Mesenchymal stem cell (in vitro differentiated cells and primary cell): Measurements from ENCODE around the gene CEP72.

Source experiments
- DNase-seq: peaks from one replicate; pipeline ENCODE4 v3.0.0-alpha.2; 2013
- H2AFZ ChIP-seq: one replicate; pipeline ENCODE4 v1.6.1; 2013; ENCODE audit warnings: low read depth, mild to moderate bottlenecking, control low read depth, inconsistent platforms, low read length, moderate library complexity
- H2AK5ac ChIP-seq: 2 replicates; pipeline ENCODE4 v1.6.1; 2013; ENCODE audit warnings: low read length, moderate library complexity, mild to moderate bottlenecking, inconsistent platforms; ENCODE audit not compliant: severe bottlenecking
- H2BK120ac ChIP-seq: one replicate; pipeline ENCODE4 v1.6.1; 2013; ENCODE audit warnings: low read depth, mild to moderate bottlenecking, inconsistent platforms, low read length, moderate library complexity
- H2BK12ac ChIP-seq, 2 experiments: one replicate each; pipeline ENCODE4 v1.6.1; 2013; ENCODE audit warnings: inconsistent platforms in 2 of 2, low read length in 2 of 2, mild to moderate bottlenecking in 2 of 2, moderate library complexity in 2 of 2, control low read depth in 1 of 2
- H2BK15ac ChIP-seq: one replicate; pipeline ENCODE4 v1.6.1; 2013; ENCODE audit warnings: mild to moderate bottlenecking, low read depth, inconsistent platforms; ENCODE audit not compliant: poor library complexity, severe bottlenecking
- H2BK5ac ChIP-seq: 2 replicates; pipeline ENCODE4 v1.6.1; 2013; ENCODE audit warnings: low read depth, mild to moderate bottlenecking, low read length, control low read depth, inconsistent platforms; ENCODE audit not compliant: poor library complexity, severe bottlenecking
- H3K14ac ChIP-seq, 2 experiments: one replicate each; pipeline ENCODE4 v1.6.1; 2013; ENCODE audit warnings: inconsistent platforms in 2 of 2, low read length in 2 of 2, control low read depth in 1 of 2, mild to moderate bottlenecking in 1 of 2, moderate library complexity in 1 of 2
- H3K18ac ChIP-seq, 2 experiments: one replicate each; pipeline ENCODE4 v1.6.1; 2013; ENCODE audit warnings: inconsistent platforms in 2 of 2, low read length in 2 of 2, control low read depth in 1 of 2, low read depth in 1 of 2, mild to moderate bottlenecking in 1 of 2
- H3K23ac ChIP-seq, 2 experiments: one replicate each; pipeline ENCODE4 v1.6.1; 2013; ENCODE audit warnings: inconsistent platforms in 2 of 2, low read length in 2 of 2, mild to moderate bottlenecking in 2 of 2, moderate library complexity in 2 of 2, control low read depth in 1 of 2
- H3K27ac ChIP-seq: 2 replicates; pipeline ENCODE4 v1.5.1; 2013; ENCODE audit warnings: mild to moderate bottlenecking, moderate library complexity, low read length, control low read depth, inconsistent platforms; ENCODE audit not compliant: poor library complexity, severe bottlenecking
- H3K27me3 ChIP-seq, 2 experiments: 2 replicates each; pipeline versions ENCODE4 v1.6.1 to v1.7.0; 2013; ENCODE audit warnings: low read length in 2 of 2, mild to moderate bottlenecking in 2 of 2, moderate library complexity in 2 of 2, control low read depth in 1 of 2, inconsistent platforms in 1 of 2; ENCODE audit not compliant: control insufficient read depth in 1 of 2, insufficient read depth in 1 of 2
- H3K36me3 ChIP-seq, 2 experiments: 2 replicates each; pipeline versions ENCODE4 v1.6.1 to v1.7.0; 2013; ENCODE audit warnings: low read length in 2 of 2, control low read depth in 1 of 2, inconsistent platforms in 1 of 2, low read depth in 1 of 2, mild to moderate bottlenecking in 1 of 2; ENCODE audit not compliant: insufficient read depth in 2 of 2, control insufficient read depth in 1 of 2
- H3K4ac ChIP-seq, 2 experiments: one replicate each; pipeline ENCODE4 v1.6.1; 2013; ENCODE audit warnings: inconsistent platforms in 2 of 2, low read length in 2 of 2, mild to moderate bottlenecking in 2 of 2, moderate library complexity in 2 of 2, control low read depth in 1 of 2, low read depth in 1 of 2
- H3K4me1 ChIP-seq: 2 replicates; pipeline ENCODE4 v1.6.1; 2013; ENCODE audit warnings: low read depth, low read length, control low read depth; ENCODE audit not compliant: control insufficient read depth, insufficient read depth
- H3K4me2 ChIP-seq: 2 replicates; pipeline ENCODE4 v1.6.1; 2013; ENCODE audit warnings: low read length, mild to moderate bottlenecking, inconsistent platforms; ENCODE audit not compliant: poor library complexity, severe bottlenecking
- H3K4me3 ChIP-seq, 2 experiments: 2 replicates each; pipeline versions ENCODE4 v1.5.1 to v1.7.0; 2013; ENCODE audit warnings: low read length in 2 of 2, mild to moderate bottlenecking in 2 of 2, control low read depth in 1 of 2, low read depth in 1 of 2; ENCODE audit not compliant: insufficient read depth in 1 of 2
- H3K79me1 ChIP-seq: replicated peaks from 2 replicates; pipeline ENCODE4 v1.6.1; 2013; ENCODE audit warnings: mild to moderate bottlenecking, control low read depth, low read length, inconsistent platforms; ENCODE audit not compliant: poor library complexity, severe bottlenecking
- H3K9ac ChIP-seq: 2 replicates; pipeline ENCODE4 v1.7.0; 2013; ENCODE audit warnings: mild to moderate bottlenecking, low read length, moderate library complexity
- H3K9me3 ChIP-seq: 2 replicates; pipeline ENCODE4 v1.7.0; 2013; ENCODE audit warnings: mild to moderate bottlenecking, low read length; ENCODE audit not compliant: control insufficient read depth
- H4K8ac ChIP-seq: one replicate; pipeline ENCODE4 v1.6.1; 2013; ENCODE audit warnings: inconsistent platforms, mild to moderate bottlenecking, low read length, moderate library complexity
- H4K91ac ChIP-seq: one replicate; pipeline ENCODE4 v1.6.1; 2013; ENCODE audit warnings: mild to moderate bottlenecking, low read length, inconsistent platforms
- WGBS: methylation state at CpG from one replicate; pipeline ENCODE4 v1.1.7; 2013; ENCODE audit warnings: mixed read lengths; 5-methylcytosine and 5-hydroxymethylcytosine counted together

The CEP72 gene

DNA sequence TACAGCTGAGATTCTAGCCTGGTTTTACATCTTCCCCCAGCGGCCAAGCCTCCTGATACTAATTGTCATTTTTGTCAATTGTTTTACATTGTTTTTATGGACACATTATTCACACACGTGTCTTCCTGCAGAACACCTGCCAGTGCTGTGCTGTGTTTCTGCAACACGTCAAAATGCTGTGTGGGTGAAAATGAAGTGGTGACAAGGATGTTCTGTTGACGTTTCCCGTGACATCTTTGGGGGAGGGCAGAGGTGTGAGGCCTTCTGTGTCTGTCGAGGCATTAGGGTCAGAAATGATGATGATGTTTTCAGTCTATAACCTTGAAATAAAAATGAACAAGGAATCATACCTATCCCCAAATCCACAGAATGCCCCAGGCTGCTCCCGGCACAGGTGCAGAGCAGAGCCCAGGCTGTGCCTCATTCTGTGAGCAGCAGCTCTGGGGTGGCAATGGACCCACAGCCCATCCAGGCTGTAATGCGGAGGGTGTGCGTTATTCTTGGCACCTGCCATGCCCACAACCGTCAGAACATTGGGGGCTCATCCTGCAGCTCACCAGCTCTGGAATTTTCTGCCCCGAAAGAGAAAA, 23.6 kb upstream of the CEP72 start:
- Histone ChIP-seq H2BK15ac (no peak overlapping the region), H3K14ac (no peak overlapping the region), H4K91ac (no peak overlapping the region), H3K9me3 (no peaks in the 10 kb centered on the region), H2BK12ac (no peak overlapping the region), H3K27ac (no peak overlapping the region), H3K4me1 (no peaks in the 10 kb centered on the region), H2AFZ (no peak overlapping the region), H3K79me1 (no peaks in the 10 kb centered on the region), H3K9ac (no peak overlapping the region), H3K4me2 (no peak overlapping the region), H2BK5ac (no peak overlapping the region), H3K18ac (no peak overlapping the region), H3K4me3 (no peak overlapping the region), H3K36me3 (no peaks in the 10 kb centered on the region), H2AK5ac (no peak overlapping the region), H3K23ac (no peak overlapping the region), H3K27me3 (peaks cover 39 to 58% of the 10 kb centered on the region in 2 experiments), H2BK120ac (no peak overlapping the region), H3K4ac (no peak overlapping the region), H4K8ac (no peak overlapping the region)
- no peak for DNase-seq
- WGBS, result 84% methylated on average over 9 of the region's 11 CpGs

DNA sequence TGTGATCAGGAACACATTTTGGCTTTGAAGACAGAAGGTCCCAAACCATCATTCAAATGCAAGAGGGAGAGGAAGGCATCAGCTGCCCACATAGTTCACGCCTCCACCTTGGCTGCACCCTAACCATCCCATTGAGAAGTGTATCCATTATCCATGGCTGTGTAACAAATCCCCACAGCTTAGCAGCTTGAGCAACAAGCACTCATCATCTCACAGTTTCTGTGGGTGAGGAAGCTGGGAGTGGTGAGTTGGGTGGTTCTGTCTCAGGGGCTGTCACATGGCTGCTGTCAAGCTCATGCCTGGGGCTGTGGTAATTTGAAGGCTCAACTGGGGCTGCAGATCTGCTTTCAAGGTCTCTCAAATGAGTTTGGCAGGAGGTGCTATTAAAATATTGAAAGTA, 23.0 kb upstream of the CEP72 start:
- no peak for DNase-seq
- no CpG with 5 or more reads among the region's 1 CpG for WGBS
- Histone ChIP-seq H3K9me3 (no peaks in the 10 kb centered on the region), H3K14ac (no peak overlapping the region), H3K4me2 (no peak overlapping the region), H3K36me3 (no peaks in the 10 kb centered on the region), H3K27ac (no peak overlapping the region), H2BK12ac (no peak overlapping the region), H4K8ac (no peak overlapping the region), H3K9ac (no peak overlapping the region), H2AK5ac (no peak overlapping the region), H4K91ac (no peak overlapping the region), H2BK5ac (no peak overlapping the region), H3K4ac (no peak overlapping the region), H3K23ac (no peak overlapping the region), H3K79me1 (no peaks in the 10 kb centered on the region), H3K4me1 (no peaks in the 10 kb centered on the region), H2BK15ac (no peak overlapping the region), H2AFZ (no peak overlapping the region), H2BK120ac (no peak overlapping the region), H3K27me3 (peaks cover 45 to 64% of the 10 kb centered on the region in 2 experiments), H3K4me3 (no peak overlapping the region), H3K18ac (no peak overlapping the region)

DNA sequence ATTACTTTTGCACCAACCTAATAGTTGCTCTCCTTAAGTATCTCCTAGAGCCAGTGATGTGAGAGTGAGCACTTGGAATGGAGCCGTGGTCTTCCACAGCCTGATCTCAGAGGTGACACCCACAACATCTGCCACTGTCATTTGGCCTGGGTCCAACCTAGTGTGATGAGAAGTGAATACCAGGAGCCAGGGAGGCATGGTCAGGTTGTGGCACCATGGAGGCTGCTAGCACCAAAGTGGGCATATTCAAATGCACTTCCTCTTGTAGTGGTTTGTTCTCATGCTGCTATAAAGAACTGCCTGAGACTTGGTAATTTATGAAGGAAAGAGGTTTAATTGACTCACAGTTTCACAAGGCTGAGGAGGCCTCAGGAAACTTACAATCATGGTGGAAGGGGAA, 22.6 kb upstream of the CEP72 start:
- DNase-seq, result no peak
- Histone ChIP-seq H3K4ac (no peak overlapping the region), H3K9ac (no peak overlapping the region), H2BK12ac (no peak overlapping the region), H3K27ac (no peak overlapping the region), H2BK5ac (no peak overlapping the region), H3K4me2 (no peak overlapping the region), H3K79me1 (no peaks in the 10 kb centered on the region), H3K9me3 (no peaks in the 10 kb centered on the region), H4K8ac (no peak overlapping the region), H4K91ac (no peak overlapping the region), H3K4me3 (no peak overlapping the region), H3K36me3 (no peaks in the 10 kb centered on the region), H3K23ac (no peak overlapping the region), H3K27me3 (peaks cover 50 to 68% of the 10 kb centered on the region in 2 experiments), H2BK15ac (no peak overlapping the region), H3K18ac (no peak overlapping the region), H3K14ac (no peak overlapping the region), H2AFZ (no peak overlapping the region), H2AK5ac (no peak overlapping the region), H3K4me1 (no peaks in the 10 kb centered on the region), H2BK120ac (no peak overlapping the region)
- 75% methylated on average over 1 of the region's 1 CpG for WGBS

DNA sequence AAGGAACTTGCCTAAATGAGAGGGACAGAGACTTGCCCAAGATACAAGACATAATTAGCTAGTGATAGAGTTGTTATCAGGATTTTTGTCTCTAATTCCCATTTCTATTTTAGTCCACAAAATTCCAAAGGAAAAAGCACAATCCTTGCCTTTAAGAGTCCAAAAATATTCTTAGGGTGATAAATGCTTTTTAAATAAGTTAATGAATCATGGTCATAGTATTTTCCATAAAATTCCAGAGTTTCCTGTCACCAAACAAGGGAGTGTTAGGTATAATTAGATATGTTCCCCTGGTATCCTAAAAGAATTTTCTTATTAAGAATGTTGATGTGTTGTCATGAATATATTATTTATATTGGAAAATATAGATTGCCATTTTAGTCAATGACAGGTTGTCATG, 21.8 kb upstream of the CEP72 start:
- H3K79me1 ChIP-seq, result no peaks in the 10 kb centered on the region
- H3K9ac ChIP-seq, result no peak overlapping the region
- H3K4me1 ChIP-seq, result no peaks in the 10 kb centered on the region
- H3K27me3 ChIP-seq, result peaks cover 57 to 74% of the 10 kb centered on the region in 2 experiments
- H3K14ac ChIP-seq, result no peak overlapping the region
- no peak for DNase-seq
- no peak overlapping the region for H3K4me3 ChIP-seq
- H3K9me3 ChIP-seq, result peaks cover 2% of the 10 kb centered on the region
- no peak overlapping the region for H2AFZ ChIP-seq
- H3K4me2 ChIP-seq, result no peak overlapping the region
- no peak overlapping the region for H2BK5ac ChIP-seq
- H3K23ac ChIP-seq, result no peak overlapping the region
- H2BK15ac ChIP-seq, result no peak overlapping the region
- H4K8ac ChIP-seq, result no peak overlapping the region
- no peak overlapping the region for H3K27ac ChIP-seq
- no peaks in the 10 kb centered on the region for H3K36me3 ChIP-seq
- no peak overlapping the region for H3K4ac ChIP-seq
- H3K18ac ChIP-seq, result no peak overlapping the region
- H2BK12ac ChIP-seq, result no peak overlapping the region
- no peak overlapping the region for H2BK120ac ChIP-seq
- no peak overlapping the region for H2AK5ac ChIP-seq
- H4K91ac ChIP-seq, result no peak overlapping the region
